Right lobe of liver (tissue), 4 donors: Measurements from ENCODE around the gene ARRDC4.

Experiments
- POLR2A ChIP-seq: fragments of 450-650 bp; IDR thresholded peaks from one replicate; pipeline ENCODE4 v1.6.1; 2017; ENCODE audit warnings: antibody characterized with exemption, mild to moderate bottlenecking
- TF ChIP-seq, protein P1 (sequence below), 4 donors: fragments of 200-600 bp in 3 of 4; fragments of 450-650 bp in 1 of 4; IDR thresholded peaks; one replicate each; pipeline versions ENCODE4 v1.5.1 to v1.8.0; 2016 to 2022; ENCODE audit warnings: antibody characterized with exemption in 4 of 4, mild to moderate bottlenecking in 2 of 4
- donor health status: DM: no; HTN: no; CAD: no.
- donor health status: DM: no; HTN: no; CAD: no.
- donor health status: DM: no; HTN: yes; CAD: no.

DNA sequence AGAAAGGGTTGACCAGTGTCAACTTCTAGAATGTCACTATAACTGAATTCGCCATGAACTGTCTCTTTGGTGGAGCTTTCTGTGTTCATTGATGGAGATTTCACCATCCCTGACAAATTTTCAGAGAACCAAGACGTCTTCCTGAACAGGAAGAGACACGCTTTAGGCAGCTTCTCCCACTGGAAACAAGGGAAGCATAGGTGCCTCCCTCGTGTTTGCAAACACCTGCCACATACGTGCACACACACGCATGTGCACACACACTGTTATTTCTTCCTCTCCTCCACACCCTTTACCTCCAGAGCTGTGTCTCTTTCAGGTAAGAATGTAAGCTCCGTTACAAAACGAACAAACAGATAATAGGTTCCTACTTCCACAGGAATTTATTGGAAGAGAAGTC lies 15.6 kb downstream of the ARRDC4 start:
- TF ChIP-seq, protein P1, sequence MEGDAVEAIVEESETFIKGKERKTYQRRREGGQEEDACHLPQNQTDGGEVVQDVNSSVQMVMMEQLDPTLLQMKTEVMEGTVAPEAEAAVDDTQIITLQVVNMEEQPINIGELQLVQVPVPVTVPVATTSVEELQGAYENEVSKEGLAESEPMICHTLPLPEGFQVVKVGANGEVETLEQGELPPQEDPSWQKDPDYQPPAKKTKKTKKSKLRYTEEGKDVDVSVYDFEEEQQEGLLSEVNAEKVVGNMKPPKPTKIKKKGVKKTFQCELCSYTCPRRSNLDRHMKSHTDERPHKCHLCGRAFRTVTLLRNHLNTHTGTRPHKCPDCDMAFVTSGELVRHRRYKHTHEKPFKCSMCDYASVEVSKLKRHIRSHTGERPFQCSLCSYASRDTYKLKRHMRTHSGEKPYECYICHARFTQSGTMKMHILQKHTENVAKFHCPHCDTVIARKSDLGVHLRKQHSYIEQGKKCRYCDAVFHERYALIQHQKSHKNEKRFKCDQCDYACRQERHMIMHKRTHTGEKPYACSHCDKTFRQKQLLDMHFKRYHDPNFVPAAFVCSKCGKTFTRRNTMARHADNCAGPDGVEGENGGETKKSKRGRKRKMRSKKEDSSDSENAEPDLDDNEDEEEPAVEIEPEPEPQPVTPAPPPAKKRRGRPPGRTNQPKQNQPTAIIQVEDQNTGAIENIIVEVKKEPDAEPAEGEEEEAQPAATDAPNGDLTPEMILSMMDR (IDR thresholded peaks at IDR 0.05) = no peak
- TF ChIP-seq POLR2A = no peak
